GM18526 (cell line): ENCODE data around the gene FANCF.

Experiments
- POLR2A ChIP-seq: IDR thresholded peaks from 3 replicates; pipeline ENCODE4 v1.6.1; 2011; ENCODE audit not compliant: insufficient read length; ENCODE audit errors: extremely low read depth

The FANCF gene

GRCh38 chr11:22577854-22578253, 47.8 kb downstream of the FANCF start:
- TF ChIP-seq POLR2A: no peak
